IPS-NIHi11 (cell line): Measurements from ENCODE around the gene POP7.
A peak's percentile ranks its signal among the peaks of the same experiment; 100 is the strongest.
"Not testable (repeated sequence)": the region's sequence is repeated elsewhere in the genome, so short reads cannot be mapped to it uniquely, and the experiment has no call there.

Source experiments
- DNase-seq: peaks from one replicate; pipeline ENCODE4 v3.0.0; 2012; ENCODE audit warnings: mixed read lengths, low spot score

POP7 gene

GRCh38 chr7:100705753-100706671, at the start of gene POP7:
Gene POP7, plus strand, starts transcription at chr7:100706121. Its CDS starts 710 bp downstream, at chr7:100706831.
- DNase-seq: peak; percentile 96

- not testable (repeated sequence) for DNase-seq
These were observed 43.6 kb upstream of the POP7 start for GRCh38 chr7:100662194-100662776.

DNA sequence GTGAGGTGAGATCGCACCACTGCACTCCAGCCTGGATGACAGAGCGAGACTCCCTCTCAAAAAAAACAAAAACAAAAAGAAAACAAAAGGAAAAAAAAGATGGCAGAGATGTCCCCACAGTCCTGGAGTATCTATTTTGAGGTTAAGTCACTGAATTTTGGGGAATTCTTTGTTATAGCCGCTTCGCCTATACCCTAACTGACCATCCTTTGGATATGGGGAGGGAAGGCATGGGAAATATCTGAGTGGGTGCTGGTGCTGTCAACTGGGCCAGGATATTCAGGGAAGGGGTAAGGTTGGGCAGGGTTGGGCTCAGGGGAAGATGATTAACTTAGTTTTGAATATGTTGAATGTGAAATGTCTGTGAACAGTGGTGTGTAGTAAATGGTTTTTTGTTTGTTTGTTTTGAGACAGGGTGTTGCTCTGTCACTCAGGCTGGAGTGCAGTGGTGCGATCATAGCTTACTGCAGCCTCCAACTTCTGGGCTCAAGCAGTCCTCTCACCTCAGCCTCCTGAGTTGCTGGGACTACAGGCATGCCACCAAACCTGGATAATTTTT, 40.7 kb upstream of the POP7 start:
- DNase-seq: no peak

DNA sequence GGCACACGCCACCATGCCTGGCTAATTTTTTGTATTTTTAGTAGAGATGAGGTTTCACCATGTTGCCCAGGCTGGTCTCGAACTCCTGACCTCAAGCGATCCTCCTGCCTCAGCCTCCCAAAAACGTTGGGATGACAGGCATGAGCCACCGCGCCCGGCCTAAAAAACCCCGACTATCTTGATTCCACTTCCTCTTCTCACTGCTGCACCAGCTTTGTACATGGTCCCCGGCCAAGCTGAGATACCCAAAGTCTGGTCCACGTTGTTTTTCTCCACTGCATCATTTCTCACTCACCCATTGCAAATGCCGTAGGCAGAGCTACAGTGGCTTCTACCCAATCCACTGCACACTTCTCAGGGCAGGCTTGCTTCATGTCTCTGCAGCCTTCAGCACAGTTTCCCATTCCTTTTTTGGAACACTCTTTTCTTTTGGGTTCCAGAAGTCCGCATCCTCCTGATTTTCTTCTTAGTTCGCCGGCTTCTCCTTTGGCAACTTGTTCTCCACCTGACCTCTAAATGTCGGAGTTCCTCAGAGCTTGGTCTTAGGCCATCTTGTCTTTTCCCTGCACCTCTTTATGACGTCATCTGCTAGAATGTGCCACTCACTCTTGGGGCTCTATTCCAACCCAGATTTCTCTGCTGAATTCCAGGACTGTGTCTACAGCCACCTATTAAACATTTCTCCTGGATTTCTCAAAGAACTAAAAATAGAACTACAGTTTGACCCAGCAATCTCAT, 38.4 kb upstream of the POP7 start:
- DNase-seq: no peak

DNA sequence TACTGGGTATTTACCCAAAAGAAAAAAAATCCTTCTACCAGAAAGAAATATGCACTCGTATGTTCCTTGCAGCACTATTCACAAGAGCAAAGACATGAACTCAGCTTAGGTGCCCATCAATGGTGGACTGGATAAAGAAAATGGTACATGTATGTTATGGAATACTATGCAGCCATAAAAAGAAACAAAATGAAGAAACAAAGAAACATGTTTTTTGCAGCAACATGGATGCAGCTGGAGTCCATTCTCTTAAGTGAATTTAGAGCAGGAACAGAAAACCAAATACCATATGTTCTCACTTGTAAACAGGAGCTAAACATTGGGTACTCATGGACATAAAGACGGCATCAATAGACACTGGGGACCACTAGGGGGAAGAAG, 37.9 kb upstream of the POP7 start:
- DNase-seq: no peak

DNA sequence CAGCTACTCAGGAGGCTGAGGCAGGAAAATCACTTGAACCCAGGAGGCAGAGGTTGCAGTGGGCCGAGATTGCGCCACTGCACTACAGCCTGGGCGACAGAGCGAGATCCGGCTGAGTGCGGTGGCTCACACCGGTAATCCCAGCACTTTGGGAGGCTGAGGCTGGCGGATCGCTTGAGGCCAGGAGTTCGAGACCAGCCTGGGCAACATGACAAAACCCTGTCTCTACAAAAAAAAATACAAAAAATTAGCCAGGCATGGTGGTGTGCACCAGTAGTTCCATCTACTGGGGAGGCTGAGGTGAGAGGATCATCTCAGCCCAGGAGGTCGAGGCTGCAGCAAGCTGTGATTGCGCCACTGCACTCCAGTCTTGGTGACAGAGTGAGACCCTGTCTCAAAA, 36.8 kb upstream of the POP7 start:
- DNase-seq: not testable (repeated sequence)

- no peak for DNase-seq
These were observed 35.8 kb upstream of the POP7 start for GRCh38 chr7:100670074-100670473.

- DNase-seq: no peak
These were observed 34.3 kb upstream of the POP7 start for GRCh38 chr7:100671353-100672327.

- peak; percentile 96 for DNase-seq
These were observed 32.5 kb upstream of the POP7 start, which contains the start of gene GNB2 for GRCh38 chr7:100673302-100673941. Gene GNB2, plus strand, starts transcription at chr7:100673740. Its CDS starts 2,526 bp downstream, at chr7:100676266.

- DNase-seq: no peak
These were observed 31.9 kb upstream of the POP7 start for GRCh38 chr7:100673942-100674410.

GRCh38 chr7:100674411-100675104, 31.4 kb upstream of the POP7 start:
- DNase-seq: peak; percentile 25

DNA sequence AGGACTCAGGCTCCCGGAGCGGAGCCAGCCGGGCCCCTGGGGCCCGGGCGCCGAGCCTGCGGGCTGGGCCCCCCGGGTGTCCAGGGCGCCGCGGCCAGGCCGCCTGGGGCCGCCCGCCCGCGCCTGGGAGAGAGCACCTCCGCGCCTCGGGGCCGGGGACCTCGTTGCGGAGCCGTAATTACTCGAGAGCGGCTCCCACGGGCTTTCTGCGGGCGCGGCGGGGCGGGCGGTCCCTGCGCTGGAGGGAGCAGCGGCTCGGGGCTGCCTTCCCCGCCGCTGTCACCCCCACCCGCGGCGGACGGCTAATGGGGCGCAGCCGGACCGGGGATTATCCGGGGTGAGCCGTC, 30.8 kb upstream of the POP7 start:
- no peak for DNase-seq

DNA sequence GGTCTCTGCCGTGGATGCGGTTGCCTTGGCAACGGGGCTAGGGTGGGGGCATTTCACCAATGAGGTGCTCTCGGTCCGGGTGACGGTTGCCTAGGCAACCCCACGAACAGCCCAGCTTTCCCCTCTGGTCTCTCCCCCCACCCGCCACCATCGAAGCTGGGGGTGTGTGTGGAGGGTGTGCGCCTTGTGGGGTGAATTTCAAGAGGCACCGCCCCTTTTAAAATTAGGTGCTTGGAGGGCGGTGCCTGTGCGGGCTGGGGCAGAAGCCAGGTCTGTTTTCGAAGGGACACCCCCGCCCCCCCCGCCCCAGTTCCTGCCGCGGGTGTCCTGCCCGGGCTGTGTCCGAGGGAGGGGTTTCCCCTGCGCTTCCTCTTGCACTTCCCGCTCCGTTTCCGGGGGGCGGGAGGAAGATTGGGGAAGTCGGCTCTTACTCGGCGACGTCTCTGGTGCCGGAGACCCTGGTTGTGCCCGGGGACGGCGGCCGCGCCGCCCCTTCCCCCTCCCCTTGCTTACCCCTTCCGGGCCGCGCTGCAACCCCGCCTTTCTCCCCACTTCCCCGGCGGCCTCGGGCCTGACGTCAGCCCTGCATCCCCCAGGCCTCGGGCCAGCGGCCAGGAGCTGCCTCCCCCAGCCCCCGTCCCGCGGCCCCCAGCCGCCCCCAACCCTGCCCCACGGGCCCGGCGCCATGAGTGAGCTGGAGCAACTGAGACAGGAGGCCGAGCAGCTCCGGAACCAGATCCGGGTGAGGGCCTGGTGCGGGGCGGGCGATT, 30.2 kb upstream of the POP7 start:
- peak; percentile 86 for DNase-seq

- no peak for DNase-seq
These were observed 29.2 kb upstream of the POP7 start for GRCh38 chr7:100676501-100677306.

DNA sequence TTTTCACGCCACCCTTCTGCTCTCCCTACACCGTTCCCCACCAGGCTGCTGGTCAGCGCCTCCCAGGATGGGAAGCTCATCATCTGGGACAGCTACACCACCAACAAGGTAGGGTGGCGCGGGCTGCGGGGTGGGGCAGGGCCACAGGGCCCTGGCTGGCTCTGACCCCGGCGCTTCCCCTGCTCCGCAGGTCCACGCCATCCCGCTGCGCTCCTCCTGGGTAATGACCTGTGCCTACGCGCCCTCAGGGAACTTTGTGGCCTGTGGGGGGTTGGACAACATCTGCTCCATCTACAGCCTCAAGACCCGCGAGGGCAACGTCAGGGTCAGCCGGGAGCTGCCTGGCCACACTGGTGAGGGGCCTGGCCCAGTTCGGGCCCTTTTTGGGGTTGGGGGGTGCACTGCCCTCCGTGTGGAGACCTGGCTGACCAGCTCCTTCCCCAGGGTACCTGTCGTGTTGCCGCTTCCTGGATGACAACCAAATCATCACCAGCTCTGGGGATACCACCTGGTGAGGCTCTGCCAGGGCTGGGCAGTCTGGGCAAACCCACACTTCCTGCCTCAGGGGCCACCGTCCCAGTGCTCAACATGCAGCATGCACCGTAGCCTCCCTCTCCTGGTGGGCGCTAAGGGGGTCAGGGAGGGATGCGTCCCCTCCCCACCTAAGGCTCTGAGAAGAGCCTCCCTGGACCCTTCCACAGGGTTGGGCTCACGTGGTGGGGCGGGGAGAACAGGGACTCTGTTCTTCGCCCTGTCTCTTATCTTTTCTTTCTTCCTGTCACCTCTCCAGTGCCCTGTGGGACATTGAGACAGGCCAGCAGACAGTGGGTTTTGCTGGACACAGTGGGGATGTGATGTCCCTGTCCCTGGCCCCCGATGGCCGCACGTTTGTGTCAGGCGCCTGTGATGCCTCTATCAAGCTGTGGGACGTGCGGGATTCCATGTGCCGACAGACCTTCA, 28.3 kb upstream of the POP7 start:
- no peak for DNase-seq

DNA sequence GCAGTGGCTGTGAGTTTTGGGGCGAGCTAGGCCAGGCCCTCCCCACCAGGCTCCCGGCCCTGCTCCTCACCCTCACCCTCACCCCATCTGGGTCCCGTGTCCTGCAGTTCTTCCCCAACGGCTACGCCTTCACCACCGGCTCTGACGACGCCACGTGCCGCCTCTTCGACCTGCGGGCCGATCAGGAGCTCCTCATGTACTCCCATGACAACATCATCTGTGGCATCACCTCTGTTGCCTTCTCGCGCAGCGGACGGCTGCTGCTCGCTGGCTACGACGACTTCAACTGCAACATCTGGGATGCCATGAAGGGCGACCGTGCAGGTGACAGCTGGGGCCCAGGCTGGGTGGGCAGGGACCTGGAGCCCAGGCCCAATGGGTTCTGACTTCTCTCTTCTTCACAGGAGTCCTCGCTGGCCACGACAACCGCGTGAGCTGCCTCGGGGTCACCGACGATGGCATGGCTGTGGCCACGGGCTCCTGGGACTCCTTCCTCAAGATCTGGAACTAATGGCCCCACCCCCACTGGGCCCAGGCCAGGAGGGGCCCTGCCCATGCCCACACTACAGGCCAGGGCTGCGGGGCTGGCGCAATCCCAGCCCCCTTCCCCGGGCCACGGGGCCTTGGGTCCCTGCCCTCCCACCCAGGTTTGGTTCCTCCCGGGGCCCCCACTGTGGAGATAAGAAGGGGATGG, 27.5 kb upstream of the POP7 start:
- peak; percentile 40 for DNase-seq
